SK-N-SH treated with all-trans-retinoic acid at 6 μM for 48 hours (cell line): ENCODE data around the gene ID2.

ENCODE experiments used
- ATAC-seq: fragments of 200-7000 bp; cut with Tn5 transposase; 3 replicates; pipeline ENCODE4 v1.9.1; 2020; ENCODE audit warnings: mild to moderate bottlenecking, moderate library complexity
- BACH2 ChIP-seq: fragments of 250-450 bp; sonication (Bioruptor Pico); IDR thresholded peaks from 2 replicates; pipeline ENCODE4 v1.9.0; 2021; ENCODE audit warnings: mild to moderate bottlenecking, borderline replicate concordance
- CSDC2 ChIP-seq: fragments of 250-450 bp; sonication (Bioruptor Pico); IDR thresholded peaks from 2 replicates; pipeline ENCODE4 v1.5.0; 2020; ENCODE audit warnings: mild to moderate bottlenecking, moderate library complexity
- ESRRG ChIP-seq: fragments of 250-450 bp; sonication (Bioruptor Pico); IDR thresholded peaks from 2 replicates; pipeline ENCODE4 v1.6.1; 2021; ENCODE audit warnings: mild to moderate bottlenecking
- GLIS3 ChIP-seq: fragments of 250-450 bp; sonication (Bioruptor Pico); IDR thresholded peaks from 2 replicates; pipeline ENCODE4 v1.5.0; 2020; ENCODE audit warnings: mild to moderate bottlenecking, moderate library complexity
- ISL1 ChIP-seq: fragments of 250-450 bp; sonication (Bioruptor Pico); IDR thresholded peaks from 2 replicates; pipeline ENCODE4 v2.1.2; 2022; ENCODE audit warnings: mild to moderate bottlenecking, moderate library complexity
- OSR1 ChIP-seq: fragments of 250-450 bp; sonication (Bioruptor Pico); IDR thresholded peaks from 2 replicates; pipeline ENCODE4 v1.8.0; 2022; ENCODE audit warnings: moderate library complexity, mild to moderate bottlenecking, inconsistent platforms
- PPARA ChIP-seq: fragments of 250-450 bp; sonication (Bioruptor Pico); IDR thresholded peaks from 2 replicates; pipeline ENCODE4 v1.5.0; 2020; ENCODE audit warnings: mild to moderate bottlenecking, borderline replicate concordance
- RARB ChIP-seq: fragments of 250-450 bp; sonication (Bioruptor Pico); IDR thresholded peaks from 2 replicates; pipeline ENCODE4 v1.8.0; 2021; ENCODE audit warnings: mild to moderate bottlenecking, moderate library complexity
- SNAI2 ChIP-seq: fragments of 250-450 bp; sonication (Bioruptor Pico); IDR thresholded peaks from 2 replicates; pipeline ENCODE4 v1.5.0; 2020; ENCODE audit warnings: mild to moderate bottlenecking, moderate library complexity
- TCF4 ChIP-seq: fragments of 250-450 bp; sonication (Bioruptor Pico); IDR thresholded peaks from 2 replicates; pipeline ENCODE4 v1.8.0; 2021; ENCODE audit warnings: mild to moderate bottlenecking, moderate library complexity, borderline replicate concordance
- TOX ChIP-seq: fragments of 250-450 bp; sonication (Bioruptor Pico); IDR thresholded peaks from 2 replicates; pipeline ENCODE4 v1.8.0; 2021; ENCODE audit warnings: mild to moderate bottlenecking, moderate library complexity, borderline replicate concordance
- ZFP3 ChIP-seq: fragments of 250-450 bp; sonication (Bioruptor Pico); IDR thresholded peaks from 2 replicates; pipeline ENCODE4 v1.5.0; 2020; ENCODE audit warnings: mild to moderate bottlenecking, moderate library complexity
- ZFP30 ChIP-seq: fragments of 450-650 bp; formaldehyde crosslinking; IDR thresholded peaks from 2 replicates; pipeline ENCODE4 v1.5.0; 2022; ENCODE audit warnings: mild to moderate bottlenecking, moderate library complexity
- ZNF565 ChIP-seq: fragments of 450-650 bp; formaldehyde crosslinking; conservative IDR thresholded peaks from 2 replicates; pipeline ENCODE4 v1.5.0; 2020; ENCODE audit warnings: low read depth, mild to moderate bottlenecking, moderate library complexity
- ZNF70 ChIP-seq: fragments of 450-650 bp; formaldehyde crosslinking; IDR thresholded peaks from 2 replicates; pipeline ENCODE4 v1.5.0; 2020; ENCODE audit warnings: mild to moderate bottlenecking, moderate library complexity
- ZNF8 ChIP-seq: fragments of 450-650 bp; formaldehyde crosslinking; IDR thresholded peaks from 2 replicates; pipeline ENCODE4 v1.5.0; 2020; ENCODE audit warnings: mild to moderate bottlenecking, moderate library complexity
- TF ChIP-seq, protein P1 (sequence below): fragments of 250-450 bp; sonication (Bioruptor Pico); IDR thresholded peaks from 2 replicates; pipeline ENCODE4 v1.5.0; 2020; ENCODE audit warnings: mild to moderate bottlenecking, moderate library complexity
- TF ChIP-seq, protein P2 (sequence below): fragments of 250-450 bp; sonication (Bioruptor Pico); IDR thresholded peaks from 2 replicates; pipeline ENCODE4 v1.8.0; 2020; ENCODE audit warnings: mild to moderate bottlenecking, moderate library complexity, borderline replicate concordance
- TF ChIP-seq, protein P3 (sequence below): fragments of 250-450 bp; sonication (Bioruptor Pico); IDR thresholded peaks from 2 replicates; pipeline ENCODE4 v1.5.1; 2021; ENCODE audit warnings: mild to moderate bottlenecking, moderate library complexity
- TF ChIP-seq, protein P4 (sequence below): fragments of 250-450 bp; sonication (Bioruptor Pico); IDR thresholded peaks from 2 replicates; pipeline ENCODE4 v1.5.1; 2020; ENCODE audit warnings: low read depth, mild to moderate bottlenecking, moderate library complexity
- TF ChIP-seq, protein P5 (sequence below): fragments of 250-450 bp; sonication (Bioruptor Pico); IDR thresholded peaks from 2 replicates; pipeline ENCODE4 v1.8.0; 2021; ENCODE audit warnings: low read depth, mild to moderate bottlenecking, moderate library complexity, borderline replicate concordance

Gene ID2

DNA sequence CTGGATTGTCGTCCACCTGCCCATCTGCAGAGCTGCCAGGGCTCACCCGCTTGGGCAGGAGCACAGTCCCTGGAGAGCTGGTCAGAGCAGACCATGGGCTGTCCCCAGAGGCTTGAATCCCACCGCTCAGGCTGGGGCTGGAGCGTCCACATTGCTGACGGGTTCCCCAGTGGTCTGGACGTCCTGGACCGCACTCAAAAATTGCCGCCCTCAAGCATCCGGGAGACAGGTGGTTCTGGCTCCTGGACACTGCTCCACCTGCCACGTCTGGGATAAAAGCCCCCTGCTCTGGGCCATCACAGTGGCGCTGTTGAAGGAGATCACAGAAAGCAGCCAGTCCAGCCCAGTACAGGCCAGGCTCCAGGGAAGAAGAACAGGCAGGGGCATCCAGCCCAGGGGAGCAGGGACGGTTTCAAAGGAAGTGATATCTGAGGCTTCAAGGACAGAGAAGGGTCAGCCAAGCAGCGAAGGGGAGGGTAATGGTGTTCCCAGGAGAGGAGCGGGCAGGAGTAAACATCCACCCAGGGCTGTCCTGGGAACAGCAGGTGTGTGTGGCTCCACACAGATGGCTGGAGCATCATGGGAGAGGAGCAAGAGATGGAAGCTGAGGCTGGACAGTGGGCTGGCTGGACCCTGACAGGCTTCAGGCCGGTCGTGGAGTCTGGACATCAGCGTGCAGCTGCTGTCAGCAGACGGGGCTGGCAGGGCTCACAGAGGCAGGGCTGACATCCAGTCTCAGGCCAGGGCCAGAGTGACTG lies 21.9 kb upstream of the ID2 start:
- TF ChIP-seq ZFP30 (CRISPR knock-in tag) (no peak), ESRRG (CRISPR knock-in tag) (no peak), ZNF70 (CRISPR knock-in tag) (no peak), BACH2 (no peak), CSDC2 (CRISPR knock-in tag) (no peak), ZNF565 (CRISPR knock-in tag) (no peak), ZNF8 (CRISPR knock-in tag) (no peak), ZFP3 (CRISPR knock-in tag) (no peak), ISL1 (CRISPR knock-in tag) (no peak), OSR1 (CRISPR knock-in tag) (no peak), RARB (CRISPR knock-in tag) (no peak)
- TF ChIP-seq, protein P1, sequence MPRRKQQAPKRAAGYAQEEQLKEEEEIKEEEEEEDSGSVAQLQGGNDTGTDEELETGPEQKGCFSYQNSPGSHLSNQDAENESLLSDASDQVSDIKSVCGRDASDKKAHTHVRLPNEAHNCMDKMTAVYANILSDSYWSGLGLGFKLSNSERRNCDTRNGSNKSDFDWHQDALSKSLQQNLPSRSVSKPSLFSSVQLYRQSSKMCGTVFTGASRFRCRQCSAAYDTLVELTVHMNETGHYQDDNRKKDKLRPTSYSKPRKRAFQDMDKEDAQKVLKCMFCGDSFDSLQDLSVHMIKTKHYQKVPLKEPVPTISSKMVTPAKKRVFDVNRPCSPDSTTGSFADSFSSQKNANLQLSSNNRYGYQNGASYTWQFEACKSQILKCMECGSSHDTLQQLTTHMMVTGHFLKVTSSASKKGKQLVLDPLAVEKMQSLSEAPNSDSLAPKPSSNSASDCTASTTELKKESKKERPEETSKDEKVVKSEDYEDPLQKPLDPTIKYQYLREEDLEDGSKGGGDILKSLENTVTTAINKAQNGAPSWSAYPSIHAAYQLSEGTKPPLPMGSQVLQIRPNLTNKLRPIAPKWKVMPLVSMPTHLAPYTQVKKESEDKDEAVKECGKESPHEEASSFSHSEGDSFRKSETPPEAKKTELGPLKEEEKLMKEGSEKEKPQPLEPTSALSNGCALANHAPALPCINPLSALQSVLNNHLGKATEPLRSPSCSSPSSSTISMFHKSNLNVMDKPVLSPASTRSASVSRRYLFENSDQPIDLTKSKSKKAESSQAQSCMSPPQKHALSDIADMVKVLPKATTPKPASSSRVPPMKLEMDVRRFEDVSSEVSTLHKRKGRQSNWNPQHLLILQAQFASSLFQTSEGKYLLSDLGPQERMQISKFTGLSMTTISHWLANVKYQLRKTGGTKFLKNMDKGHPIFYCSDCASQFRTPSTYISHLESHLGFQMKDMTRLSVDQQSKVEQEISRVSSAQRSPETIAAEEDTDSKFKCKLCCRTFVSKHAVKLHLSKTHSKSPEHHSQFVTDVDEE (CRISPR knock-in tag): no peak
- TF ChIP-seq, protein P2, sequence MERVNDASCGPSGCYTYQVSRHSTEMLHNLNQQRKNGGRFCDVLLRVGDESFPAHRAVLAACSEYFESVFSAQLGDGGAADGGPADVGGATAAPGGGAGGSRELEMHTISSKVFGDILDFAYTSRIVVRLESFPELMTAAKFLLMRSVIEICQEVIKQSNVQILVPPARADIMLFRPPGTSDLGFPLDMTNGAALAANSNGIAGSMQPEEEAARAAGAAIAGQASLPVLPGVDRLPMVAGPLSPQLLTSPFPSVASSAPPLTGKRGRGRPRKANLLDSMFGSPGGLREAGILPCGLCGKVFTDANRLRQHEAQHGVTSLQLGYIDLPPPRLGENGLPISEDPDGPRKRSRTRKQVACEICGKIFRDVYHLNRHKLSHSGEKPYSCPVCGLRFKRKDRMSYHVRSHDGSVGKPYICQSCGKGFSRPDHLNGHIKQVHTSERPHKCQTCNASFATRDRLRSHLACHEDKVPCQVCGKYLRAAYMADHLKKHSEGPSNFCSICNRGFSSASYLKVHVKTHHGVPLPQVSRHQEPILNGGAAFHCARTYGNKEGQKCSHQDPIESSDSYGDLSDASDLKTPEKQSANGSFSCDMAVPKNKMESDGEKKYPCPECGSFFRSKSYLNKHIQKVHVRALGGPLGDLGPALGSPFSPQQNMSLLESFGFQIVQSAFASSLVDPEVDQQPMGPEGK (CRISPR knock-in tag): no peak

DNA sequence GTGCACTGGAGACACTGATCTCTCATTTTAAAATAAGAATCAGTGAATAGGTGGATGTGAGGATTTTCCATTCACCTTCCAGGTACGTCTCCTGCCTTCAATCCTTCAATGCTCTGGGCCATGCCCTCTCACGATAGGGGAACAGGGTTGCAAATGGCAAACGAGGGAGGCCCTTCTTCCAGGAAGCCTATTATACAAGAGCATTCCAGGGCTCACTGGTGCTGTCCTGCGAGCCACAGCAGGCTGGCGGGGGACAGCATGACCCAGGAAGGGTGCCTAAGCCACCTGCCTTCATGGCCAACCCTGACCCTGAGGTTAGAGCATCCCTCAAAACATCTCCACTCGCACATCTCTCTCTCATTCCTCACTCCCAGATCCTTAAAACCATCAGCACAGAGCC lies 20.6 kb upstream of the ID2 start:
- no peak for ATAC-seq

More for the DNA sequence above, 21.9 kb upstream of the ID2 start:
- no peak for ATAC-seq

DNA sequence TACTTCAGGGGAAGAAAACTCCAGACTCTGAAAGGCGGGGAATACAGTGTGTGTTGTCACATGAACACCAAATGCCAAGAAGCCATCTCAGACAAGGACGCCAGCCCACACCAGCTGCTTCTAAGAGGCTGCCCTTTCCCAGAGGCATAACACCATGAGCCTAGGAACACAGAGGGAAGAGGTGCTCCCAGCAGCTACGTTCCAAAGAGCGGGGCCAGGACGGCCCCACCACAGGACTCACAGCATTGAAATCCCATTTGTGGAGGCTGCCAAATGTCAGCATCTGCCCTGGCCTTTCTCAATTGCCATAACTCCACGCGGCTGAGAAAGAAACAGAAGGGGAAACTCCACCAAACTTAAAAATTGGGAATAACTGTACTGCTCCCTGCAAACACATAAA lies 20.1 kb upstream of the ID2 start:
- TF ChIP-seq CSDC2 (CRISPR knock-in tag) (no peak), OSR1 (CRISPR knock-in tag) (no peak), ZNF70 (CRISPR knock-in tag) (no peak), TCF4 (CRISPR knock-in tag) (no peak), ISL1 (CRISPR knock-in tag) (no peak; the same call in 1 of the 2 replicates), RARB (CRISPR knock-in tag) (no peak)
- peak; percentile 40 for ATAC-seq

More for the DNA sequence above, 20.6 kb upstream of the ID2 start:
- TF ChIP-seq, protein P3, sequence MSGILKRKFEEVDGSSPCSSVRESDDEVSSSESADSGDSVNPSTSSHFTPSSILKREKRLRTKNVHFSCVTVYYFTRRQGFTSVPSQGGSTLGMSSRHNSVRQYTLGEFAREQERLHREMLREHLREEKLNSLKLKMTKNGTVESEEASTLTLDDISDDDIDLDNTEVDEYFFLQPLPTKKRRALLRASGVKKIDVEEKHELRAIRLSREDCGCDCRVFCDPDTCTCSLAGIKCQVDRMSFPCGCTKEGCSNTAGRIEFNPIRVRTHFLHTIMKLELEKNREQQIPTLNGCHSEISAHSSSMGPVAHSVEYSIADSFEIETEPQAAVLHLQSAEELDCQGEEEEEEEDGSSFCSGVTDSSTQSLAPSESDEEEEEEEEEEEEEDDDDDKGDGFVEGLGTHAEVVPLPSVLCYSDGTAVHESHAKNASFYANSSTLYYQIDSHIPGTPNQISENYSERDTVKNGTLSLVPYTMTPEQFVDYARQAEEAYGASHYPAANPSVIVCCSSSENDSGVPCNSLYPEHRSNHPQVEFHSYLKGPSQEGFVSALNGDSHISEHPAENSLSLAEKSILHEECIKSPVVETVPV (CRISPR knock-in tag): no peak
- TF ChIP-seq, protein P4, sequence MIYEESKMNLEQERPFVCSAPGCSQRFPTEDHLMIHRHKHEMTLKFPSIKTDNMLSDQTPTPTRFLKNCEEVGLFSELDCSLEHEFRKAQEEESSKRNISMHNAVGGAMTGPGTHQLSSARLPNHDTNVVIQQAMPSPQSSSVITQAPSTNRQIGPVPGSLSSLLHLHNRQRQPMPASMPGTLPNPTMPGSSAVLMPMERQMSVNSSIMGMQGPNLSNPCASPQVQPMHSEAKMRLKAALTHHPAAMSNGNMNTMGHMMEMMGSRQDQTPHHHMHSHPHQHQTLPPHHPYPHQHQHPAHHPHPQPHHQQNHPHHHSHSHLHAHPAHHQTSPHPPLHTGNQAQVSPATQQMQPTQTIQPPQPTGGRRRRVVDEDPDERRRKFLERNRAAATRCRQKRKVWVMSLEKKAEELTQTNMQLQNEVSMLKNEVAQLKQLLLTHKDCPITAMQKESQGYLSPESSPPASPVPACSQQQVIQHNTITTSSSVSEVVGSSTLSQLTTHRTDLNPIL (CRISPR knock-in tag): no peak
- no peak for TF ChIP-seq PPARA (CRISPR knock-in tag)
- no peak for TF ChIP-seq RARB (CRISPR knock-in tag)
- TF ChIP-seq ISL1 (CRISPR knock-in tag): no peak
- no peak for TF ChIP-seq ZNF70 (CRISPR knock-in tag)
- TF ChIP-seq TOX (CRISPR knock-in tag): no peak
- TF ChIP-seq, protein P5, sequence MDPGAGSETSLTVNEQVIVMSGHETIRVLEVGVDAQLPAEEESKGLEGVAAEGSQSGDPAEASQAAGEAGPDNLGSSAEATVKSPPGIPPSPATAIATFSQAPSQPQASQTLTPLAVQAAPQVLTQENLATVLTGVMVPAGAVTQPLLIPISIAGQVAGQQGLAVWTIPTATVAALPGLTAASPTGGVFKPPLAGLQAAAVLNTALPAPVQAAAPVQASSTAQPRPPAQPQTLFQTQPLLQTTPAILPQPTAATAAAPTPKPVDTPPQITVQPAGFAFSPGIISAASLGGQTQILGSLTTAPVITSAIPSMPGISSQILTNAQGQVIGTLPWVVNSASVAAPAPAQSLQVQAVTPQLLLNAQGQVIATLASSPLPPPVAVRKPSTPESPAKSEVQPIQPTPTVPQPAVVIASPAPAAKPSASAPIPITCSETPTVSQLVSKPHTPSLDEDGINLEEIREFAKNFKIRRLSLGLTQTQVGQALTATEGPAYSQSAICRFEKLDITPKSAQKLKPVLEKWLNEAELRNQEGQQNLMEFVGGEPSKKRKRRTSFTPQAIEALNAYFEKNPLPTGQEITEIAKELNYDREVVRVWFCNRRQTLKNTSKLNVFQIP (CRISPR knock-in tag): no peak
- no peak for TF ChIP-seq SNAI2 (CRISPR knock-in tag)
- no peak for TF ChIP-seq GLIS3 (CRISPR knock-in tag)
- TF ChIP-seq ESRRG (CRISPR knock-in tag): no peak
- no peak for TF ChIP-seq ZNF565 (CRISPR knock-in tag)
- TF ChIP-seq, all 23 proteins: peak for 0
